Measurements from ENCODE around the gene PCBP3.
"Not testable (repeated sequence)": the region's sequence is repeated elsewhere in the genome, so short reads cannot be mapped to it uniquely, and the experiment has no call there.

PCBP3 gene

DNA sequence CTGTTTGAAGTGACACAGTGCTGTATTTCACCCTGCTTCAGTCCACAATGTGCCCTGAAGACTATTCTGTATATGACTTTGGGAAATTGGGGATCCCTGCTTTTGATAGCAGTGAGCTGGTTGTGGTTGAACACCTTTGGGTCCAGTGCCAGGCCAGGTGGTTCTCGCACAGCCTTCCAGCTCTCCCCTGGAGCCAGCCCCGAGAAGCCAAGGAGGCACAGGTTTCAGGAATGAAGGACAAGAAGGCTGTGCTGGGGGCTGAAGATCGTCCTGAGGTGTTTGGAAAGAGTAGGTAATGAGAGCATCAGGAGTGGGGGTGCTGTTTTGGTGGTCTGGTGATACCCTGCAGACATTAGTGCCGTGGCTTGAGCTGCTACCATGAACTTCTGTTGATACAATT, 206.7 kb downstream of the PCBP3 start:
- no peak for DNase-seq

DNA sequence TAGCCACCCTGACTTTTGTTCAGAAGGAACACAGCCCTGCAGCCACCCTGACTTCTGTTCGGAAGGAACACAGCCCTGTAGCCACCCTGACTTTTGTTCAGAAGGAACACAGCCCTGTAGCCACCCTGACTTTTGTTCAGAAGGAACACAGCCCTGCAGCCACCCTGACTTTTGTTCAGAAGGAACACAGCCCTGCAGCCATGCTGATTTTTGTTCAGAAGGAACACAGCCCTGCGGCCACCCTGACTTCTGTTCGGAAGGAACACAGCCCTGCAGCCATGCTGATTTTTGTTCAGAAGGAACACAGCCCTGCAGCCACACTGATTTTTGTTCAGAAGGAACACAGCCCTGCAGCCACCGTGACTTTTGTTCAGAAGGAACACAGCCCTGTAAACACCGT, 208.9 kb downstream of the PCBP3 start:
- not testable (repeated sequence) for DNase-seq

DNA sequence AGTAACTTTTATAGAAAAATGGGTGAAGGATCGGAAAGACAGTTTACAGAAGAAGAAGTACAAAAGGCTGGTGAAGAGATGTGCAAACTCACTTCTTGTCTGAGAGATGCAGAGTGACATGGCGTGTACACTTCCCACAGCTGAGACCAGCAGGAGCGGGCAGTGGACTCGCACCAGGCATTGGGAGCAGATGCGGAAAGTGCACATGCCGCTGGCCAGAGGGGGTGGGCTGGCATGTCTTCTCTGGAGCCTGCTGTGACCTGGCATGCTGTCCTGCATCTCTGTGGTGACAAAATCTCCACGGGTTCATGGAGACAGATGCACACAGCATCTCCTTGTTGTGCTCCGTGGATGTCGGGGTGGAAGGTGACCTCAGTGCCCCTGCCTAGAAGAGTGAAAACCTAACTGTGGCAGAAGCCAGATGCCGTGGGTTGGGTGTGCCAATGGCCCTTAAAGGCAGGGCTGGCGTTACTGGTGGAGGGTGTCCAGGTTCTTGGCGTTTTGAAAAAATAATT, 209.4 kb downstream of the PCBP3 start:
- DNase-seq = no peak

DNA sequence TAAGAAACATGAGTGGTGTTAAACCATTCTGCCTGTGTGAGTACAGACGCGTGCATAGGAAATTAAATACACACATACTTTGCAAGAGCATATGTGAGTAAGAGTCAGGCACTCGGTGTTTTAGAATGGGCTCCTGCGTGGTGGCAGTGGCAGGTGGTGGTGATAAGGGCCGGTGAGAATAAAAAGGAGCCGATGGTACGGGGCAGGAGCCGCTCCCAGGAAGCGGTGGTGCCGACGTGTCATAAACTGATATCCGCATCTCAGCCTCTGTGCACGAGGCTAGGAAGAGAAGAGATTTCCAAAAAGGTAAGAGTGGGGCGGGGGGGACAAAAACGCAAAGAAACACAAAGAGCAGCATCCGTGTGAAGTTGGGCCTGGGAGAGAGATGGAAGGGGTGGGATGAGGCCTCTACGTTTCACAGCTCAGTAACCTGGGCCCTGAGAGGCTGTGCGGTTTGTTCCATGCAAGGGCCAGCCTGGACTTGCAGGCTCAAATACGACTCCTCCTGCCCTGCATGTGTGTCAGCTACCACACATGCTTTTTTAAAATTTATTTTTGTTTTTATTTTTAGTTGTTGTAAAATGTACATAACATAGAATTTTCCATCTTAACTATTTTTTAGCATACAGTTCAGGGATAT, 210.3 kb downstream of the PCBP3 start:
- DNase-seq = no peak

DNA sequence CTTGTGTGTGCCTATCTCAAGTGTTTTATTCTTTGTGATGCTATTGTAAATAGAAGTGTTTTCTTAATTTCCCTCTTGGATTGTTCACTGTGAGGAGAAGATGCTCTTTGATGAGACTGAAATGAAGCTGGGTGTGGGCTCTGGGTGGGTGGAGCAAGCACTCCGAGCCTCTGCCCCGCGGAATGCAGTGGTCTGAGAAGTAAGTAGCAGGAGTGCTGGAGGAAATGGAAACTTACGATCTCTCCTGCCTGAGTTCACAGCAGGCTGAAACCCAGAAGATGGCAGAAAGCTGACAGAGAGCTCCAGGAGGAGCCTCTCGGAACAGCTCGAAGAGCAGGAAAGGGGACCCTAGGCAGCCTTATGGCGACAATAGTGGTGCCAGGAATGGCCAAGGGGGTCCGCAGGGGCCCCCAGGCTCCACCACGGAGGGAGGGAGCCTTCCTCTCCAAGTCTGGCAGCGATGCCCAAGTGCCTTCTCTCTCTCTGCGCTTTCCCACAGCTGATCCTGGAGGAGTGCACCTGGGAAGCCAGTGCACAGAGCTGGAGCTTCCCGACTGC, 211.2 kb downstream of the PCBP3 start:
- no peak for DNase-seq

DNA sequence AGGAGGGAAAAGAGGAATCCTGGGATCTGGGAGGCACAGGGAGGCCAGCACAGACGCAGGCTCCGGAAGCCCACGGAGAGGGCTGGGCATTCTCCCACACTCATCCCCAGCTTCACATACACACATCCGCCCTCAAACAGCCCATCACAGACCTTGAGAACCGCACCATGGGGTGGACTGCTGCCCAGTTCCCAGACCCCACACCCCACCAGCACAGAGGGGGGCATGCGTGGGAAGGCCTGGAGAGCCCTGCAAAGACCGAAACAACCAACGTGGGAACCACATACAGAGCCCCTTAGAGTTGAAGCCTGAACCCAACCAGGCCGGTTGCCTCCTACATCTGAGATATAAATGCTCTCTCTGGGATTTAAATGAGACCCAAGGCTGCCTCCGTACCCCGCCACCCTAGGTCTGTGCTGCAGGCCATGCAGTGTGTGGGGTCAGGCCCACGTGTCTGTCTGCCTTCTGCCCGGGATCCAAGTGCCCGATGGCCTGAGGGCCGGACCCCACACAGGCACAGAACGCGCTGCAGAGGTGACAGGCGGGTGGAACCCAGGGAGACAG, 211.8 kb downstream of the PCBP3 start:
- DNase-seq = no peak

DNA sequence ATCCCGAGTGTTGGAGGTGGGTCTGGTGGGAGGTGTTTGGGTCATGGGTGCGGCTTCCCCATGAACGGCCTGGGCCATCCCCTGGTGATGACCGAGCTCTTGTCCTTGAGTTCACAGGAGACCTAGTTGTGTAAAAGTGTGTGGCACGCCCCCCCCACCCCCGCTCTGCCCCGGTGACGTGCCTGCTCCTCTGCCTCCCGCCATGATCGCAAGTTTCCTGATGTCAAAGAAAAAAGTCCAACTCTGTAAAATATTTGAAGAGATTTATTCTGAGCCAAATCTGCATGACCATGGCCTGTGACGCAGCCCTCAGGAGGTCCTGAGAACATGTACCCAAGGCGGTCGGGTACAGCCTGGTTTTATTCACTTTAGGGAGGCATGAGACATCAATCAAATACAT, 212.9 kb downstream of the PCBP3 start:
- no peak for DNase-seq

DNA sequence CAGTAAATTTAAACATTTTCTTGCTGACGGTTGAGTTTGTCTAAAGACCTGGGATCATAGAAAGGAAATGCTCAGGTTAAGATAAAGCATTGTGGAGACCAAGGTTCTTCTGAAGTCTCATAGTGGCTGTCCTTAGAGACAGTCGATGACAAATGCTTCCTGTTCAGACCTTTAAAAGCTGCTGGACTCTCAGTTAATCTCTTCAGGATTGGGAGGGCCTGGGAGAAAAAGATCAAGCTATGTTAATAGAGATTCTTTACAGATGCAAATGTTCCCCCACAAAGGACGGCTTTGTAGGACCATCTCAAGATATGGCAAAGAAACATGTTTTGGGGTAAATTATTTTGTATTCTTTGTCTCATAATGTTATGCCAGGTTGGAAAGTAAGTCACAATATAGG, 213.4 kb downstream of the PCBP3 start:
- no peak for DNase-seq

DNA sequence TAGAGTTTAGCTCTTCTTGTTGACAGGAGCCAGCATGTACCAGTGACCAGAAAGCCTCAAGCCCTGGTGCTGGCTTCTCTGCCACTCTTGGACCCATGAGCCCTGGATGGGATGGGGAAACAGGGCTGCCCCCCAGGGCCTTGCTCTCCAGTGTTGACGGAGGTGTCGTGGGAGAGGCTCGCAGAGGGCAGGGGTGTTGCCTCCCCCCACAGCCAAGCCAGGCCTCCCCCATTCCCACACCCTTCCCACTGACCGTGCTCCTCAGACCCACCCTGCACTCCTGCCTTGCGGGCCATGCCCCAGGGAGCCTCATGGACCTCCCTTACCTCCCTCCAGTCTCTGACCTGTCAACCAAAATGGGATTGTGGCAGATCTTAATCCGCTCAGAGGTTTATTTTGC, 214.2 kb downstream of the PCBP3 start:
- DNase-seq = no peak

DNA sequence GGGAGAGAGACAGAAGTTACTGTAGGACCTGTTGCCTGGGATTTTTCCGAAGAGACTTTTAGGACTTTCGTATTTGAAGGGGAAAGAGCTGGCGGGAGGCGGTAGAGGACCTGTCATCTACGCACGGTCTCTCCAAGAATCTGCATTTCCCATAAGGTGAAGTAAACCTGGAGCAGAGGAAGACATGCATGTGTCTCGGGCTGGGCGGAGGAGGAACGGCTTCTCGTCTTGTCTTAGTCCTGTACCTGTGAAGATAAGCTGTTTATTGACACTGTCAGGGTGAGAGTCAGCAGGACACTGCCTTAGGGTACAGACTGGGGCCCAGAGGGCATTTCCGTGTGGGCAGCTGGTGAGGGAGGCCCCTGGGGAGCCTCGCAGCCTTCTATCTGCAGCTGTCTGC, 214.7 kb downstream of the PCBP3 start:
- DNase-seq = no peak

DNA sequence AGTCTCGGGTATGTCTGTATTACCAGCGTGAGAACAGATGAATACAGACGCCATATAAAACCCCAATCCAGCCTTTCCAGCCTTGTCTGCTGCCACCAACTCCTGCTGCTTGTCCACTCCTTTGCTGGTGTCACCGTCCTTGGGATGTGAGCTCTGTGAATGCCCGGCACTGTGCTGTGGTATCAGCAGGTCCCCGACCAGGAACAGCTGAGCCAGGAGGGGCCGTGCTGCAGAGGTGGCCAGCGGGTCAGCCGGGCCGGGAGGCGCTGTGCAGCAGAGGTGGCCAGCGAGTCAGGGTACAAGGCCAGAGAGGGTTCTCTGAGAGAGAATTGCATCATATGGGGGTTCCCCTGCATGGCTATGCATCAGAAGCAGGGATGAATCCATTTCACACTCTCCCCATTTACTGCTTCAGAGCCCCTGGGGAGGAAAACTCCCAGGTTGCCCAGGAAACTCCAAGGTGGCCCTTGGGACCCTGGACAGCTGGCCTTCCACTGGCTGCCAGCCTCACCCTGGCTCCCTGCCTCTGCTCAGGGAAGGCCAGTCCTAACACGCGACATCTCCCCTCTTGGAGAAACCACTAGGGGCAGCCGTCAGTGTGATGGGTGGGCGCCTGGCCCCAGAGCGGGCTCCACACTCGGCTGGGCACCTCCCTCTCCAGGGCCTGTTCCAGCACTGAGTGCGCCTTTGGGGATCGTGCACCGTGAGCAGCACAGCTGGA, 215.7 kb downstream of the PCBP3 start:
- no peak for DNase-seq

DNA sequence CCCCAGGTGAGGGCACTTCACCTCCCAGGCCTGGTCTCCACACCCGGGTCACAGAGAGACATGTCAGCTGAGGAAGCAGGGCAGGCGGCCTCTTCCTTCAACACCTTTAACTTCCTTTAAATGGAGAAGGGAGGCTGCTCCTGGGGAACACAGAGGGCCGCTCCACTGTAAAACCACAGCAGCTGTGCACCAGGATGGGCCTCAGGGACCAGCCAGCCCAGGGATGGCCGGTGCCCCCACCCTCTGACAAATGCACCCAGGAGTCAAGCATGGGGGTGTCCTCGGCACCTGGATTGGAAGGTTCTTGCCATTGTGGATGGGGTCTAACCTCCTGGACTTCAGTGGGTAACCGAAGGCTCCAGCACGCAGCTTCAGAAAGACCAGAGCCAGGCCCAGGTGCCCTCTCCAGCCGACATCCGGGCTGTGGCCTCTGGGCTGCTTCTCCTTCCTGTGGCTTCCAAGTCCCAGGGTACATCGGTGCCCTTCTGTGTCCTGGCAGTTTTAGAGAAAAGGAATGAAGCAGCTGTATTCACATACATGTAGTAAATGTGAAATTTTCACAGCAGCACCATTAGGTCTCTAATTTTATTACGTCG, 216.3 kb downstream of the PCBP3 start:
- no peak for DNase-seq

DNA sequence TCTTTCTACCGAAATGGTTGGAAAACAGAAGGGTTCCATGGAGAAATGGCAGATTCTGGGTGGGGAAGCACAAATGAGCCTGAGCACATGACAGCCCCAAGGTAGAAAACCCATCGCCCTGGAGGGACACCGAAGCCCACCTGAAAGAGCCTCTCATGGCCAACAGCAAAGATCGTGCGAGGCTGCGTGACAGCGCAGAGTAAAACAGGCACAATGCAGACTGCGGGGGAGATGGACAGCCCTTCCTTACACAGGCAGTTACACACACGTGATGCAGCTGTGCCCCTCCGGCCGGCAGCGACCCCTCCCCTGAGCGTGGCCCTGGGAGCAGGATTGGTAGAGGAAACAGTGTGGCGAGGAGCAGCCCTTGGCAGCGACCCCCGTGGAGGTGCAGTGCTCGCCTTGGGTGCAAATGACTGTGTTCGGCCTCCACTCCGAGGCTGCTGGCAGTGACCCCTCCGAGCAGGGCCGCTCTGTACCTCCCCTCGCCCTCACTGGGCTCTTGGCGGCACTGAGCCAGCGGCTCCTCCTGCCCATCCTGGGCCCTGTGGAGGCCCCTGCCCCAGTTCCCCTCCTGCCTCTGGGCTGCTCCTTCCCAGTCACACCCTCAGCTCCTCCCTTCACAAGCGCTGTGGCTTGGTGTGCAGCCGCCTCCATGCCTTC, 217.1 kb downstream of the PCBP3 start:
- DNase-seq = no peak

DNA sequence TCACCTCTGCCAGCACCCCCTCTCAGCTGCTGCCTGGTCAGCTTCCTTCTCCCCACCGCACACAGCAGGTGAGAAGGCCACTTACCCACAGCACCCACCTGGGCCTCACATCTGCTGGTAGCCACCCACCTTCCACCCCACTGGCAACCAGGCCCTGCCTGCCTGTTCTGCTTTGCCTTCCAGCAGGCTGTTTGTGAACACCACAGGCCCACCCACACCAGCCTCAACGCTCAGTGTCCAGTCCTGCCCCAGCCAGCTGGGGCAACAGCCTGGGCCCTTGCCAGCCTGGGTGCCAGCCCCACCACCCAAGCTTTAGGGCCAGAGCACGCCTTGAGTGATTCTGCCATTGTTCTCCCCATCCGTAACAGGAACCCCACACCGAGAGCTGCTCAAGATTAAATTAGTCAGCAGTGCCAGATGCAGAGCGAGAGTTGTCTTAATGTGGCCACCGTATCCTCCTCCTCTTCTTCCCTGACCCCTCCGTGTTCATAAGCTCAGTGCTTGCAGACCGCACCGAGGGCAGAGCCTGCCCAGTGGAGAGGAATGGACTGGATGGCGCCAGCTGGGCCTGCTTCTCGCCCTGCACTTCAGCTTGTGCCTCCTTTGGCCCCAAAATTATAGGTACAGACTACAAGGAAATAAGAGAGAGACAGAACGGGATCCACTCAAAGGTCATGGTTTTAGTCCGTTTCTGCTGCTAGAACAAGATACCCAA, 217.8 kb downstream of the PCBP3 start:
- DNase-seq = no peak

DNA sequence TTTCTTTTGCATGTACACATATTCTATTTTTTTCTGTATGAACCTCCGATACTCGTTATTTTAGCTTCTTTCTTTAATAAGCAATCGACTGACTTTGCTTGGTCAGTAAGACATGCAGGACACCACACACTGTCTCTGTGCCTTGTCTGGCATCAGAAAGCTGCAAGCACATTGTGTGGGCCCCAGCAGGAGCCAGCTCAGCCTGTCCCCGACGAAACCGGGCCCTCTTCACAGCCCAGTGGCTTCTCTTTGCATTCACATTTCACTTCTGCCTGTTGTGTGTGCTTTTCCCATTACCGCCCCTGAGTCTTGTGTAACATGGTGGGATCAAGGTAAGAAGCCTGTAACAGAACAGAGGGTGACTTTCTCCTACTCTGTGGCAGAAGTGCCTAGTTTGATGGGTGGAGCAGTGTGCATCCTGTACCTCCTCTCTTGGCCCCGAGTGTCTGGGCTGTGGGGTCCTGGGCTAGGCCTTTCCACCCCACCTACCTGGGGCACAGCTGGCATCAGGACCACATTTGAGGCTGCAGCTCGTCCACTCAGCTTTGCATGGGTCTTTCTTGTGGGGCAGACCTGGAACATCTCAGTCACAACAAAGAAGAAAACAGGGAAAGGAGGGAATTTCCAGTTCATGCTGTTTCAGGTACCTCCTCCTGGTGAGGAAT, 219.2 kb downstream of the PCBP3 start:
- DNase-seq = no peak

DNA sequence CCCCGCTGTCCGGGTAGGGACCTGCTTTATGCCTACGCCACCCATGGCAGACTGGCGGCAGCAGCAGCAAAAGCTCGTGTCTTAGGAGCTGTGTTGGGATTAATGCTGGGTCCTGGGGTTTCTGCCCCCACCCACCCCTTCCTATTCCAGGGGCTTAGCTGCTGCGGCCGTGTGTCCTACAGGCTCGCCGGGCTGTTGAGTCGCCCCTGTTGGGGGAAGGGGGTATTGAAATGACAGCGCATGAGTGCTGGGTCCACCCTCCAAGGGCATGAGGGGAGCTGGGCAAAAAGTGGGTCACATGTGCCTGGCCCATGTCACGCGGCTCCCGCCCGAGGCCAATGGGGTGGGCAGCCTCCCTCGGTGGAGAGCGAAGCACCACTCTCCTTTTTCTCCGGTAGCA, 219.7 kb downstream of the PCBP3 start:
- no peak for DNase-seq

DNA sequence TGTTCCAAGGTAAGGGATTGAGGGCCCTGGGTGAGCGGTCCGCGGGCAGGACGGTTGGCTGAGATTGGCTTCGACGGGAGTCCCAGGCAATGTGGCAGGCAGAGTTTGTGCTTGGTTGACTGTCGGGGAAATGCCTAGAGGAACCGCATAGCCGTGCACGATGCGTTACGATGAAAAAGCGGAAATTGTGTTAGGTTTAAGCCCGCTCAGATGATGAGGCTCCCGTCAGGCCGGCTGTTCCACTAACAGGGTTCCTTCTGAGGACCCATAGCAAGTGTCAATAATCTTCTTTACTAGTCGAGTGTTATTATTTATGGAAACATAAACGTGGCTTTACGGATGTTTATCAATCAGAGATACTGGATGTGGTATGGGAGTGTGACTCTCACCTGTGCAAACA, 220.2 kb downstream of the PCBP3 start:
- DNase-seq = no peak

DNA sequence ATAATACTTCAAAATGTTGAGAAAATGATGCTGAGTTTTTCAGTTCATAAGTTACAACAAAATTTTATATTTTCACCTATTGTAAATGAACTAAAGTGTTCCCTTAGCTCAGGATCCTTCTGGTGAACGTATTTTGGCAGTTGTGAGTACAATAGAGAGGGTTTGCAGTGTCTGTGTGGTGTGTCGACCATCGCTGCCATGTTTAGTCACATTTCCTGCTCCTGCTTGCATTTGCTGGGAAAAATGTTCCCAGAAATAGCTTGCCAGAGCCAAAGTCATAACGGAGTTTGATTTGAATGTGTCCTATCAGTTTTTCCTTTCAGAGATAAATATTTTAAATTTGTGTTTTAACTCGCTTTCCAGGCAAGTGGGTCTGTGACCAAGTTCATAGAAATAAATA, 220.9 kb downstream of the PCBP3 start:
- DNase-seq = no peak

DNA sequence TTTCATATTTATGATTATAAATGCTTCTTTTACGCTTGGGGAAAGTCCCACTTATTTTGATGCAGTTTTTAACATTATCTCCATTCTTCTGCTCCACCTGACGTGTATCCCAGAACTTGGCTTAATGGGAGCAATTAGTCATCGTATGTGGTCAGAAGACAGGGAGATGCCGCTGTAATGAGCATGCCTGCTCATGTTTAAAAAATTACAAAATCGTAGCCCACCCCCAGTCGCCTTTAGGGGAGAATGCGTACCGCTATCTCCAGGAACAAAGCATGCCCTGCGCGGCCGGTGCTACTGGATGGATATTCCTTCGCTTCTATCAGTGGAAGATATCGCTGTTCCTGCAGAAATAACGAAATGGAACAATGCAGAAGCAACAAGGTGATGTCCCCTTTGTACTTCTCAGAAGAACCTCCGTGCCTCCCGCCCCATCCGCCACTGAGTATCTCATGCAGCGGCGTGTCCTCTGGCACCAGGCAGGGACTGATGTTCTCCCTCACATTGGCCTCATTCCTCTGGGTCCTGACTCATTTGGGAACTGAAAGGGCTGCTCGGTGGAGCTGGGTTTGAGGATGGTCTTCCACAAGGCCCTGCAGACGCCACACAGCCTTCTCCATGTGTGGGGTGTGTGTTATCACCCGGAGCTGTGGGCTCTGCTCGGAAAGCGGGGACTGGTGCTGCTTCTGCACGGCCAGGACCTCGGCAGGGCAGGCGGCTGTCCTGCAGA, 221.7 kb downstream of the PCBP3 start:
- no peak for DNase-seq

DNA sequence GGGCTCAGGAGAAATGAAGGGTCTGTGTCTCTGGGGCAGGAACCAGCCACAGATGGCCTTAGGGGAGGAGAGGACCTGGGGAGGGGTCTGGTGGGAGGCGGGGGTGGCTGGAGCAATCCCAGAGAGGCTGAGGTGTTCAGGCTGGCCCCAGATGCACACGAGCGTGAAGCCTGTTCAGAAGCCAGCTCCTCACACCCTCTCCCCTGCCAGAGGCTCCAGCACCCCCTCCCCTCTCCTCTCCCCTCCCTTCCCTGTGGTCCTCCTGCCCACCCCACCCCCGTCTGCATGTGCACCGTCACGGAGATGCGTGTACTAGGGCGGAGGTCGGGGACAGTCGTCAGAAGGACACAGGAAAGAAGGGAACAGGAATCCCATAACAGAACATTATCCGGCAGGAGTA, 223.0 kb downstream of the PCBP3 start:
- DNase-seq = no peak

DNA sequence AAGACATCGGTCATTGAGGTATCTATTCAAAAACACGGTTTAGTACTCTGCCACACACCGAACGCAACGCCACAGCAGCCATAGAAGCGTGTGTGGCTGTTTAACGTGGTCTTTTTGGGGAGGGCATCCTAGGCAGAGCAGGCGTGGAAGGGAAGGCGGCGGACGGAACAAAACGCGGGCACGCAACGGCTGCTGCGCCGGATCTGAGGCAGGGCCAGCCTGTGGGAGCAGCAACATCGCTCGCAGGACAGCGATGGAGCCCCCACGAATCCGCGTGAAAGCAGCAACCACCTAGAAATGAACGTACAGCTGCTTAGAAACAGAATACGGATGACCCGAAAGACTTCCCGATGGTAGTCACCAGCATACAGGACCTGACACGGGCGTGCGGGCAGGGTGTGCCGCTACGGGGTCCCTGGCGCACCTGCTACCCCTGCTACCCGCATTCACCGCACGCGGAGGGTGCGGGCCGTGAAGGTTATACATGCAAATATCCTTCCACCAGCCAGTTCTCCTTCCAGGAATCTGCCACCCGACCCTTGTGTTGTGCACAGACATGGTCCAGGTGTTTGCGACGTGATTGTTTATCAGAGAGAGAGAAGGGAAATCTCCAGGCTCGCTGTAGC, 223.6 kb downstream of the PCBP3 start:
- no peak for DNase-seq

Data from activated naive CD4-positive, alpha-beta T cell treated with anti-CD3 and anti-CD28 coated beads, Interleukin-2, amount 50 U/mL, for 16 hours (primary cell).